IMR-90 (cell line): ENCODE measurements around the gene DET1. TPM values are rescaled to one million over a fixed set of nuclear protein-coding genes. Genes with fewer than 3 reads are reported as not detected.

Source experiments
- ATAC-seq: fragments of 200-7000 bp; cut with Tn5 transposase; 2 replicates; pipeline ENCODE4 v1.9.1; 2020; ENCODE audit warnings: low read depth, mild to moderate bottlenecking, moderate library complexity
- BruUV-seq: library from RNA; stranded (reverse); fragments of 400-500 nt; replicated peaks from 2 replicates; lab custom pipeline; 2021; lab: Mats Ljungman, UMichigan
- CTCF ChIA-PET: fragments of 300-600 bp; formaldehyde crosslinking; extraction: SDS; loops from one replicate; lab custom pipeline; 2021; ENCODE audit warnings: antibody characterized with exemption; lab: Yijun Ruan, JAX
- POLR2A ChIA-PET: fragments of 300-600 bp; sonication (Branson Sonifier 250); formaldehyde crosslinking; loops from one replicate; lab custom pipeline; 2022; ENCODE audit warnings: antibody characterized with exemption; ENCODE audit not compliant: unreplicated experiment; lab: Charles Lee
- DNase-seq: peaks from one replicate; pipeline ENCODE4 v3.0.0; 2013
- H2AFZ ChIP-seq: replicated peaks from 2 replicates; pipeline ENCODE3; 2013; ENCODE audit warnings: low read length, mild to moderate bottlenecking; ENCODE audit not compliant: poor library complexity
- H2AK5ac ChIP-seq: 2 replicates; pipeline ENCODE4 v1.6.1; 2013; ENCODE audit warnings: low read depth, low read length, inconsistent platforms
- H2AK9ac ChIP-seq: replicated peaks from 2 replicates; pipeline ENCODE3; 2013; ENCODE audit warnings: mild to moderate bottlenecking, low read depth, low read length, moderate library complexity; ENCODE audit not compliant: poor library complexity
- H2BK120ac ChIP-seq: 2 replicates; pipeline ENCODE4 v1.6.1; 2013; ENCODE audit warnings: low read depth, low read length, inconsistent platforms
- H2BK15ac ChIP-seq: 3 replicates; pipeline ENCODE4 v1.6.1; 2013; ENCODE audit warnings: low read depth, low read length, inconsistent platforms
- H2BK20ac ChIP-seq: 2 replicates; pipeline ENCODE4 v1.6.1; 2013; ENCODE audit warnings: low read depth, mild to moderate bottlenecking, inconsistent platforms, low read length, moderate library complexity
- H2BK5ac ChIP-seq: 2 replicates; pipeline ENCODE4 v1.6.1; 2013; ENCODE audit warnings: mild to moderate bottlenecking, low read depth, low read length, inconsistent platforms; ENCODE audit not compliant: poor library complexity, severe bottlenecking
- H3K14ac ChIP-seq: replicated peaks from 2 replicates; pipeline ENCODE4 v1.6.1; 2013; ENCODE audit warnings: low read depth, low read length, inconsistent platforms
- H3K18ac ChIP-seq: 2 replicates; pipeline ENCODE4 v1.6.1; 2013; ENCODE audit warnings: low read depth, low read length, control low read depth
- H3K23ac ChIP-seq: 2 replicates; pipeline ENCODE4 v1.6.1; 2013; ENCODE audit warnings: low read depth, low read length, inconsistent platforms
- H3K27ac ChIP-seq: 2 replicates; pipeline ENCODE4 v1.5.1; 2013; ENCODE audit warnings: mild to moderate bottlenecking, control low read depth, low read length; ENCODE audit not compliant: insufficient read depth
- H3K27me3 ChIP-seq: 2 replicates; pipeline ENCODE4 v1.6.1; 2013; ENCODE audit warnings: low read length; ENCODE audit not compliant: control insufficient read depth, insufficient read depth
- H3K36me3 ChIP-seq: 2 replicates; pipeline ENCODE4 v1.6.1; 2013; ENCODE audit warnings: low read length, mixed read lengths; ENCODE audit not compliant: control insufficient read depth, insufficient read depth
- H3K4ac ChIP-seq: 2 replicates; pipeline ENCODE4 v1.6.1; 2013; ENCODE audit warnings: low read depth, low read length, inconsistent platforms
- H3K4me1 ChIP-seq: 2 replicates; pipeline ENCODE4 v1.6.1; 2013; ENCODE audit warnings: low read length, mixed read lengths; ENCODE audit not compliant: control insufficient read depth, insufficient read depth
- H3K4me2 ChIP-seq: 2 replicates; pipeline ENCODE4 v1.6.1; 2013; ENCODE audit warnings: low read depth, mild to moderate bottlenecking, control low read depth, low read length, moderate library complexity
- H3K4me3 ChIP-seq: 2 replicates; pipeline ENCODE4 v1.5.1; 2013; ENCODE audit warnings: low read depth, mild to moderate bottlenecking, control low read depth, low read length, moderate library complexity; ENCODE audit not compliant: insufficient read depth
- H3K56ac ChIP-seq: 2 replicates; pipeline ENCODE4 v1.6.1; 2013; ENCODE audit warnings: low read length, inconsistent platforms; ENCODE audit not compliant: insufficient read depth; ENCODE audit errors: extremely low read depth
- H3K79me1 ChIP-seq, 2 experiments: 2 replicates each; pipeline ENCODE4 v1.6.1; 2013; ENCODE audit warnings: low read length in 2 of 2, inconsistent platforms in 1 of 2, low read depth in 1 of 2
- H3K9ac ChIP-seq: 2 replicates; pipeline ENCODE4 v1.6.1; 2013; ENCODE audit warnings: low read depth, low read length, control low read depth
- H3K9me1 ChIP-seq: 2 replicates; pipeline ENCODE4 v1.6.1; 2013; ENCODE audit warnings: low read length, inconsistent platforms; ENCODE audit not compliant: insufficient read depth
- H3K9me3 ChIP-seq: 2 replicates; pipeline ENCODE4 v1.6.1; 2013; ENCODE audit warnings: low read length; ENCODE audit not compliant: control insufficient read depth, insufficient read depth
- H4K20me1 ChIP-seq: 2 replicates; pipeline ENCODE4 v1.6.1; 2013; ENCODE audit warnings: low read length, inconsistent platforms; ENCODE audit not compliant: insufficient read depth
- H4K5ac ChIP-seq: 2 replicates; pipeline ENCODE4 v1.6.1; 2013; ENCODE audit warnings: mild to moderate bottlenecking, low read depth, low read length, control low read depth
- H4K8ac ChIP-seq, 2 experiments: 2 replicates each; pipeline ENCODE4 v1.6.1; 2013; ENCODE audit warnings: low read depth in 2 of 2, low read length in 2 of 2, control low read depth in 1 of 2, inconsistent platforms in 1 of 2
- H4K91ac ChIP-seq: 2 replicates; pipeline ENCODE4 v1.6.1; 2013; ENCODE audit warnings: low read depth, low read length, inconsistent platforms; ENCODE audit not compliant: insufficient read depth
- BHLHE40 ChIP-seq: fragments of 150-350 bp; IDR thresholded peaks from 2 replicates; pipeline ENCODE4 v1.6.1; 2016; ENCODE audit warnings: mild to moderate bottlenecking, low read depth, low read length
- CEBPB ChIP-seq: IDR thresholded peaks from 2 replicates; pipeline ENCODE4 v1.6.1; 2012; ENCODE audit warnings: low read depth, low read length, improper control_type of control experiment
- CHD1 ChIP-seq: IDR thresholded peaks from 2 replicates; pipeline ENCODE4 v1.6.1; 2012; ENCODE audit warnings: low read depth, low read length, improper control_type of control experiment
- CTCF ChIP-seq: conservative IDR thresholded peaks from 2 replicates; pipeline ENCODE4 v1.5.1; 2012; ENCODE audit warnings: mild to moderate bottlenecking, low read depth, low read length, improper control_type of control experiment
- ELK1 ChIP-seq: fragments of 150-350 bp; IDR thresholded peaks from 2 replicates; pipeline ENCODE4 v1.6.1; 2016; ENCODE audit warnings: low read depth, mild to moderate bottlenecking, low read length, moderate library complexity, borderline replicate concordance
- FOS ChIP-seq: fragments of 150-350 bp; IDR thresholded peaks from 2 replicates; pipeline ENCODE4 v1.6.1; 2016; ENCODE audit warnings: low read depth, low read length
- MAFK ChIP-seq: IDR thresholded peaks from 2 replicates; pipeline ENCODE4 v1.6.1; 2012; ENCODE audit warnings: low read depth, low read length, improper control_type of control experiment
- MAZ ChIP-seq: IDR thresholded peaks from 2 replicates; pipeline ENCODE4 v1.6.1; 2012; ENCODE audit warnings: low read depth, mild to moderate bottlenecking, low read length, improper control_type of control experiment, moderate library complexity, borderline replicate concordance
- MXI1 ChIP-seq: IDR thresholded peaks from 2 replicates; pipeline ENCODE4 v1.6.1; 2012; ENCODE audit warnings: low read depth, mild to moderate bottlenecking, low read length, moderate library complexity, borderline replicate concordance
- NFE2L2 ChIP-seq: fragments of 150-350 bp; IDR thresholded peaks from 2 replicates; pipeline ENCODE4 v1.6.1; 2016; ENCODE audit warnings: low read depth, mild to moderate bottlenecking, low read length
- POLR2A ChIP-seq: IDR thresholded peaks from 2 replicates; pipeline ENCODE4 v1.6.1; 2012; ENCODE audit warnings: mild to moderate bottlenecking, low read depth, low read length
- RAD21 ChIP-seq: IDR thresholded peaks from 2 replicates; pipeline ENCODE4 v1.6.1; 2012; ENCODE audit warnings: low read length, improper control_type of control experiment
- RCOR1 ChIP-seq: IDR thresholded peaks from 2 replicates; pipeline ENCODE4 v1.6.1; 2012; ENCODE audit warnings: mild to moderate bottlenecking, low read length, improper control_type of control experiment; ENCODE audit not compliant: insufficient replicate concordance
- RFX5 ChIP-seq: IDR thresholded peaks from 2 replicates; pipeline ENCODE4 v1.8.0; 2012; ENCODE audit warnings: low read depth, mild to moderate bottlenecking, low read length, moderate library complexity
- SMC3 ChIP-seq: fragments of 150-350 bp; IDR thresholded peaks from 2 replicates; pipeline ENCODE4 v1.6.1; 2016; ENCODE audit warnings: low read depth, mild to moderate bottlenecking, antibody characterized with exemption, low read length, moderate library complexity
- USF2 ChIP-seq: fragments of 150-350 bp; IDR thresholded peaks from 2 replicates; pipeline ENCODE4 v1.6.1; 2017; ENCODE audit warnings: mild to moderate bottlenecking, antibody characterized with exemption, low read length, low read depth
- WGBS, 2 experiments: methylation state at CpG; one replicate each; pipeline versions ENCODE4 v1.1.5 to v1.1.7; 2013; ENCODE audit warnings: missing lambda C conversion rate in 2 of 2; ENCODE audit not compliant: insufficient read length in 1 of 2; ENCODE audit errors: extremely low coverage in 2 of 2; 5-methylcytosine and 5-hydroxymethylcytosine counted together
- dilution Hi-C: fragments of 300-500 bp; cut with HindIII; formaldehyde crosslinking; loops from one replicate; pipeline ENCODE4 v1.14.3; 2018; ENCODE audit warnings: low sequenced_read_pairs; ENCODE audit not compliant: unreplicated experiment
- in situ Hi-C: fragments of 300-500 bp; cut with MboI; formaldehyde crosslinking; loops from 3 replicates; pipeline ENCODE4 v1.14.3; 2019; ENCODE audit warnings: low sequenced_read_pairs, inconsistent platforms, mixed read lengths
- intact Hi-C: fragments of 100-400 bp; cut with micrococcal nuclease; formaldehyde crosslinking; loops from 2 replicates; pipeline ENCODE4 v1.10.0; 2022
- polyA plus RNA-seq, 3 experiments: library from polyadenylated mRNA; depleted of rRNA; stranded (reverse); fragments of >200 nt; gene quantifications; 2 replicates each; pipeline ENCODE4 v1.2.3, GENCODE V29; 2012; ENCODE audit warnings: low replicate concordance in 1 of 3
- total RNA-seq: library from RNA; depleted of rRNA; stranded (reverse); fragments of >200 nt; gene quantifications from 2 replicates; pipeline ENCODE4 v1.2.3, GENCODE V29; 2012

The DET1 gene
- total and polyA plus RNA-seq, 2 of the 4 experiments (the other 2 are of a cell fraction), result 5.6 to 9.1 TPM

- H3K79me1 ChIP-seq, result 0 out of 4 replicates have a peak, but pooled peaks cover 2% of the 10 kb centered on the region in 2 experiments
- ATAC-seq, result no peak
Measured at GRCh38 chr15:88477126-88477525, 69.4 kb downstream of the DET1 start.

More at GRCh38 chr15:88477126-88477525, 69.4 kb downstream of the DET1 start:
- no peak overlapping the region for H2BK5ac ChIP-seq
- no peak overlapping the region for H2BK15ac ChIP-seq
- H3K18ac ChIP-seq, result no peak overlapping the region
- no peak overlapping the region for H2BK20ac ChIP-seq
- no peak overlapping the region for H2AK9ac ChIP-seq
- no peak overlapping the region for H2AFZ ChIP-seq
- H3K27ac ChIP-seq, result no peak overlapping the region
- H3K4me1 ChIP-seq, result peaks cover 2% of the 10 kb centered on the region; the same call in 1 of the 2 replicates
- no peak overlapping the region for H4K8ac ChIP-seq
- dilution Hi-C loops, result no loop called here
- H3K4ac ChIP-seq, result no peak overlapping the region
- TF ChIP-seq MXI1, result no peak
- TF ChIP-seq CTCF, result no peak
- no peak for TF ChIP-seq CEBPB
- no peak for TF ChIP-seq FOS
- TF ChIP-seq RCOR1, result no peak
- TF ChIP-seq RFX5, result no peak
- no peak for TF ChIP-seq NFE2L2
- TF ChIP-seq RAD21, result no peak
- no peak for TF ChIP-seq BHLHE40
- TF ChIP-seq MAFK, result no peak
- TF ChIP-seq CHD1, result no peak
- TF ChIP-seq ELK1, result no peak
- no peak for TF ChIP-seq POLR2A
- TF ChIP-seq SMC3, result no peak
- TF ChIP-seq USF2, result no peak
- TF ChIP-seq MAZ, result no peak
- no peak overlapping the region for H4K5ac ChIP-seq
- ChIA-PET POLR2A (no interaction called here), CTCF (interaction anchor here (0.8 to 1.2 kb wide), 2 partner anchors 10 to 142 kb away, joined by 3 read pairs; partner anchors contain the start of genes MRPL46 and MRPS11)
- no peak overlapping the region for H3K9ac ChIP-seq
- H3K23ac ChIP-seq, result no peak overlapping the region
- no peak overlapping the region for H2BK120ac ChIP-seq
- H3K14ac ChIP-seq, result no peak overlapping the region
- no peak overlapping the region for H2AK5ac ChIP-seq
- peaks cover 27% of the 10 kb centered on the region for H3K36me3 ChIP-seq
- no peaks in the 10 kb centered on the region for H3K27me3 ChIP-seq
- no peaks in the 10 kb centered on the region for H3K9me3 ChIP-seq
- H4K20me1 ChIP-seq, result no peaks in the 10 kb centered on the region
- no peak for DNase-seq
- in situ Hi-C loops, result loop anchor here (25.0 kb wide), 2 partner anchors 360 to 535 kb away; no protein-coding TSS in a partner anchor
- no peak overlapping the region for H4K91ac ChIP-seq
- H3K9me1 ChIP-seq, result no peaks in the 10 kb centered on the region; the same call in 1 of the 2 replicates
- BruUV-seq, result no TSS peak
- H3K56ac ChIP-seq, result no peak overlapping the region
- no peak overlapping the region for H3K4me3 ChIP-seq
- 100% methylated on average over 4 of the region's 7 CpGs; no CpG with 5 or more reads in 1 of the 2 experiments for WGBS, 2 experiments
- H3K4me2 ChIP-seq, result no peak overlapping the region
- intact Hi-C loops, result loop anchor here (2.0 kb wide), 2 partner anchors 70 to 358 kb away; partner anchors contain the start of gene DET1
